Adrenal gland (tissue), 5 donors: ENCODE measurements around the gene ZBTB14.

Experiments
- POLR2A ChIP-seq, 2 donors: fragments of 450-650 bp; IDR thresholded peaks; one replicate each; pipeline ENCODE4 v1.6.1; 2017; ENCODE audit warnings: antibody characterized with exemption in 2 of 2, mild to moderate bottlenecking in 2 of 2, moderate library complexity in 1 of 2
- TF ChIP-seq, protein P1 (sequence below), 6 experiments: fragments of 450-650 bp in 4 of 6; fragments of 200-600 bp in 2 of 6; sonication (generic) in 1 of 6; IDR thresholded peaks; 1 replicate in 5 of 6; 2 replicates in 1 of 6; pipeline versions ENCODE4 v1.5.1 to v1.8.0; 2016 to 2021; ENCODE audit warnings: antibody characterized with exemption in 6 of 6, mild to moderate bottlenecking in 2 of 6, moderate library complexity in 1 of 6
- donor health status: DM: no; HTN: no; CAD: no.

DNA sequence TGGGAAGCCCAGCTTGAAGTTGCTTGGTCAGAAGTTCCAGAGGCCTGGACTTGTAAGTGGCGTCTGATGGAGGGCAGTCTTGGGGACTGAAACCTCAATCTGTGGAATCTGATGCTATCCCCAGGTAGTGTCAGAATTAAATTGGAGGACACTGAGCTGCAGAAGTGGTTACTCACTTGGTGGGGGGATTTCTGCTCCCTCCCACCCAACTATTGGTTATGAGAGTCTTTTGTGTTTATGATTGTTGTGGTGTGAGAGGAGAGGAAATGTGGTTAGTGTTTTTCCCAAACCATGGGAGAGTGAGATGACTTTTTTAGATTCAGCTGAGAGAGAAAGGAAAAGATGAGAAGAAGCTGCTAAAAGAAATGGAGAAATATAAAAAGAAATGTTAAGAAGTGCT lies 12.8 kb downstream of the ZBTB14 start:
- TF ChIP-seq, protein P1, sequence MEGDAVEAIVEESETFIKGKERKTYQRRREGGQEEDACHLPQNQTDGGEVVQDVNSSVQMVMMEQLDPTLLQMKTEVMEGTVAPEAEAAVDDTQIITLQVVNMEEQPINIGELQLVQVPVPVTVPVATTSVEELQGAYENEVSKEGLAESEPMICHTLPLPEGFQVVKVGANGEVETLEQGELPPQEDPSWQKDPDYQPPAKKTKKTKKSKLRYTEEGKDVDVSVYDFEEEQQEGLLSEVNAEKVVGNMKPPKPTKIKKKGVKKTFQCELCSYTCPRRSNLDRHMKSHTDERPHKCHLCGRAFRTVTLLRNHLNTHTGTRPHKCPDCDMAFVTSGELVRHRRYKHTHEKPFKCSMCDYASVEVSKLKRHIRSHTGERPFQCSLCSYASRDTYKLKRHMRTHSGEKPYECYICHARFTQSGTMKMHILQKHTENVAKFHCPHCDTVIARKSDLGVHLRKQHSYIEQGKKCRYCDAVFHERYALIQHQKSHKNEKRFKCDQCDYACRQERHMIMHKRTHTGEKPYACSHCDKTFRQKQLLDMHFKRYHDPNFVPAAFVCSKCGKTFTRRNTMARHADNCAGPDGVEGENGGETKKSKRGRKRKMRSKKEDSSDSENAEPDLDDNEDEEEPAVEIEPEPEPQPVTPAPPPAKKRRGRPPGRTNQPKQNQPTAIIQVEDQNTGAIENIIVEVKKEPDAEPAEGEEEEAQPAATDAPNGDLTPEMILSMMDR (IDR thresholded peaks at IDR 0.05): no peak
- no peak for TF ChIP-seq POLR2A (IDR thresholded peaks at IDR 0.05)
